IPS DF 6.9 (cell line): Measurements from ENCODE around the gene METTL16.

Experiments used
- DNase-seq: peaks from one replicate; pipeline ENCODE4 v3.0.0-alpha.2; 2013; ENCODE audit warnings: low read depth, low spot score
- H3K27ac ChIP-seq: one replicate; pipeline ENCODE4 v1.5.1; 2013; ENCODE audit warnings: low read length, control low read depth
- H3K27me3 ChIP-seq: 2 replicates; pipeline ENCODE4 v1.6.1; 2013; ENCODE audit warnings: mild to moderate bottlenecking, low read length; ENCODE audit not compliant: control insufficient read depth, insufficient read depth
- H3K36me3 ChIP-seq: 2 replicates; pipeline ENCODE4 v1.6.1; 2013; ENCODE audit warnings: low read length; ENCODE audit not compliant: control insufficient read depth, insufficient read depth
- H3K4me1 ChIP-seq: 2 replicates; pipeline ENCODE4 v1.6.1; 2013; ENCODE audit warnings: low read length; ENCODE audit not compliant: control insufficient read depth, insufficient read depth
- H3K4me3 ChIP-seq: 2 replicates; pipeline ENCODE4 v1.5.1; 2013; ENCODE audit warnings: mild to moderate bottlenecking, low read length
- H3K9me3 ChIP-seq: 2 replicates; pipeline ENCODE4 v1.6.1; 2013; ENCODE audit warnings: low read length, inconsistent platforms; ENCODE audit not compliant: control insufficient read depth, insufficient read depth
- WGBS: extraction: QIAGEN DNeasy Blood & Tissue Kit; methylation state at CpG from one replicate; pipeline ENCODE4 v1.1.7; 2013; ENCODE audit warnings: mixed read lengths, missing lambda C conversion rate; ENCODE audit not compliant: insufficient read length, insufficient coverage; 5-methylcytosine and 5-hydroxymethylcytosine counted together

METTL16 gene

GRCh38 chr17:2405247-2405926 is 106.3 kb downstream of the METTL16 start:
- no CpG with 5 or more reads among the region's 14 CpGs for WGBS
- Histone ChIP-seq H3K4me3 (no peak overlapping the region), H3K27ac (no peak overlapping the region), H3K9me3 (no peaks in the 10 kb centered on the region), H3K36me3 (no peaks in the 10 kb centered on the region), H3K27me3 (no peaks in the 10 kb centered on the region), H3K4me1 (no peaks in the 10 kb centered on the region)
- DNase-seq: no peak

DNA sequence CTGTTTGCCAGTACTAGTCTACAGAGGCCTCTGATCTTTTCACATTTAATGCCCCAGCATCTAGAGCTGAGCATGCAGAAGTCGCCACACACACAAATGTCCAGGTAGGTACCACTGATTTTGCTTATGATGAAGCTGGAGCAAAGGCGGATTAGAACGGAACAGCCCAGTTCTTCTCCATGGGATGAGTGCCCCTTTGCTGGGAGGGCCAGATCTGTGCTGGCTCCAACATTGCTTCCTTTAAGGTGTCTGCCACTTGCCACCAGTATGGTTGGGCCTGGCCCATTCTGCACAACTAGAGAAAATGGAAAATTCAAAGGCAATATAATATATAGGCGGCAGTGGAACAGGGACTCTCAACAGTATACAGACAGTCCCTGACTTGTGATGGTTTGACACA is 108.6 kb downstream of the METTL16 start:
- Histone ChIP-seq H3K4me1 (peaks cover 4% of the 10 kb centered on the region; the same call in 1 of the 2 replicates), H3K27ac (no peak overlapping the region), H3K4me3 (no peak overlapping the region), H3K9me3 (no peaks in the 10 kb centered on the region), H3K27me3 (no peaks in the 10 kb centered on the region), H3K36me3 (no peaks in the 10 kb centered on the region)
- no peak for DNase-seq
- WGBS: no CpG with 5 or more reads among the region's 4 CpGs

GRCh38 chr17:2402544-2402943 is 109.1 kb downstream of the METTL16 start:
- Histone ChIP-seq H3K4me3 (peak overlapping the region; percentile 38; the same call in 1 of the 2 replicates), H3K27ac (no peak overlapping the region), H3K27me3 (no peaks in the 10 kb centered on the region), H3K9me3 (no peaks in the 10 kb centered on the region), H3K4me1 (peaks cover 8% of the 10 kb centered on the region; the same call in 1 of the 2 replicates), H3K36me3 (no peaks in the 10 kb centered on the region)
- no CpG with 5 or more reads among the region's 15 CpGs for WGBS
- no peak for DNase-seq

- H3K27ac ChIP-seq: no peak overlapping the region
- peak; percentile 95 for DNase-seq
- H3K4me3 ChIP-seq: peak overlapping the region; percentile 88; the same call in 1 of the 2 replicates
- no peaks in the 10 kb centered on the region for H3K36me3 ChIP-seq
- WGBS: no CpG with 5 or more reads among the region's 72 CpGs
- H3K27me3 ChIP-seq: no peaks in the 10 kb centered on the region
- H3K4me1 ChIP-seq: peaks cover 10% of the 10 kb centered on the region
- H3K9me3 ChIP-seq: no peaks in the 10 kb centered on the region
Measured at GRCh38 chr17:2401426-2402221, 110.1 kb downstream of the METTL16 start.

DNA sequence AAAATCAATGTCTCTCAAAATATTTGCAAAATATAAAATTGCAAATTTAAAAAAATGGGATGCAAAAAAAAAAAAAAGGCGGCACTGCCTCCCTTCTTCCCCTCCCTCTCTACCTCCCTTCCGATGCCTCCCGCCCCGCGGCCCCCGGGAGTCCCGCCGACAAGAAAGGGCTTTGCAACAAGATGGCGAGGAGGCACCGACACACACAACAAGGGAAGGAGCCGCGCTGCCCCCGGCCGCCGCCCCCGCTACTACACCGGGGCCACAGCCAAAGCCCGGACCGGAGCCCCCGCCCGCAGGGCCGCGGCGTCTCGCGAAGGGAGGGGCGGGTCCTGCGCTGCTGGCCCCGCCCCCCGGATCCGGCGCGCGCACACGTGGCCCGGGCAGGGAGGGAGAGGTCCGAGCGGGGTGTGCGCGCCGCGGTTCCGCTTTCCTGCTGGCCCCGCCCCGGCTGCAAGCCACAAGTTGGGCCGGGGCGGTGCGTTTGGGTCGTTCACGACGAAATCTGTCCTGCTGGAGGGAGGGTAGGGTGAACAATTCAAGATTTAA is 110.7 kb downstream of the METTL16 start, which contains the start of gene MNT:
Gene MNT, minus strand, starts transcription at position 184 of the 549 bp plus-strand sequence. CDS start 348 bp downstream, outside the sequence.
- DNase-seq: no peak
- no peak within 1 kb of the TSS for H3K27ac ChIP-seq
- no peaks in the 10 kb centered on the region for H3K27me3 ChIP-seq
- H3K36me3 ChIP-seq: no peaks in the 10 kb centered on the region
- H3K4me1 ChIP-seq: peaks cover 15% of the 10 kb centered on the region
- WGBS: no CpG with 5 or more reads among the region's 51 CpGs
- no peaks in the 10 kb centered on the region for H3K9me3 ChIP-seq
- H3K4me3 ChIP-seq: peak within 1 kb of the TSS; percentile 88

- Histone ChIP-seq H3K9me3 (no peaks in the 10 kb centered on the region), H3K27ac (no peak overlapping the region), H3K36me3 (no peaks in the 10 kb centered on the region), H3K27me3 (no peaks in the 10 kb centered on the region), H3K4me1 (peaks cover 17% of the 10 kb centered on the region), H3K4me3 (peak overlapping the region; percentile 88)
- DNase-seq: no peak
- WGBS: no CpG with 5 or more reads among the region's 43 CpGs
Measured at GRCh38 chr17:2400474-2400866, 111.2 kb downstream of the METTL16 start.

DNA sequence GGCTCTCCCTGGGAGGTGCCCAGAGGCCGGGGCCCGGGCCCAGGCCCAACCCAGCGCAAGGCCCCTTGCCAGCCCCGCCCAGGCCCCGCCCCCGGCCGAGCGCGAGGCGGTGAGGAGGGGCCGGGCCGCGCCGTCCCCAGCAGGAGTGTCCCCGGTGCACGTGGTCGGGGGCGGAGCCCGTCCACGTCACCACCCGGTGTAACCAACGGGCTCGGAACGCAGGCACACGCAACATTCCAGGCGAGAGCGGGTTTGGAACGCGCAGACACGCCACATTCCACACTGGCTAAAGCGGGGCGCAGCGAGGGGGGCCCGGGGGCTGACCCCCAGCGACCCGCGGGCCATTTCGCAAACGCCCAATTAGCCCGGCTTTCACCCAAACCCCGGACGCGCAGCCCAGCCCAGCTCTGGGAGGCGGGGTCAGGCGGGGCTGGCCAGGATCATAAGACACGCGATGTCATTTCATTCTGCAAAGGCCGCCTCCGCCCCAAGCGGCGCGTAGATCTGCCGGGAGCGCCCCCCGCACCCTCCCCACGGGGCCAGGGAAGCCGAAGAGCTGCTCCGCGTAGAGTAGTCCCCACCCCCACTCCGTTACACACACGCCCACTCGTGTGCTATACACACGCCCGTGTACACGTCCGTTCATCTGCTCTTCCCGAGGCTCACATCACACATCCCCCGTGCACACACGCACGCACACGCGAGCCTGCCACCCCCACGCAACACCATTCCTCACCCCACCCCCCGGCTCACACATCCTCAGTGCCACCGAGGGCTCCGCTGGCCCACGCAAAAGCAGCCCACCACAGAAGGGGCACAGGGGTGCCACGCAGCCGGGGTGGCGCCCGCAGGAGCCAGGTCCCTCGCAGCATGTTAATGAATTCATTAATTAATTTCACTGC is 111.9 kb downstream of the METTL16 start:
- Histone ChIP-seq H3K27me3 (no peaks in the 10 kb centered on the region), H3K27ac (no peak overlapping the region), H3K4me1 (peaks cover 18% of the 10 kb centered on the region), H3K36me3 (no peaks in the 10 kb centered on the region), H3K9me3 (no peaks in the 10 kb centered on the region), H3K4me3 (peak overlapping the region; percentile 88)
- DNase-seq: peak; percentile 90
- WGBS: no CpG with 5 or more reads among the region's 82 CpGs

DNA sequence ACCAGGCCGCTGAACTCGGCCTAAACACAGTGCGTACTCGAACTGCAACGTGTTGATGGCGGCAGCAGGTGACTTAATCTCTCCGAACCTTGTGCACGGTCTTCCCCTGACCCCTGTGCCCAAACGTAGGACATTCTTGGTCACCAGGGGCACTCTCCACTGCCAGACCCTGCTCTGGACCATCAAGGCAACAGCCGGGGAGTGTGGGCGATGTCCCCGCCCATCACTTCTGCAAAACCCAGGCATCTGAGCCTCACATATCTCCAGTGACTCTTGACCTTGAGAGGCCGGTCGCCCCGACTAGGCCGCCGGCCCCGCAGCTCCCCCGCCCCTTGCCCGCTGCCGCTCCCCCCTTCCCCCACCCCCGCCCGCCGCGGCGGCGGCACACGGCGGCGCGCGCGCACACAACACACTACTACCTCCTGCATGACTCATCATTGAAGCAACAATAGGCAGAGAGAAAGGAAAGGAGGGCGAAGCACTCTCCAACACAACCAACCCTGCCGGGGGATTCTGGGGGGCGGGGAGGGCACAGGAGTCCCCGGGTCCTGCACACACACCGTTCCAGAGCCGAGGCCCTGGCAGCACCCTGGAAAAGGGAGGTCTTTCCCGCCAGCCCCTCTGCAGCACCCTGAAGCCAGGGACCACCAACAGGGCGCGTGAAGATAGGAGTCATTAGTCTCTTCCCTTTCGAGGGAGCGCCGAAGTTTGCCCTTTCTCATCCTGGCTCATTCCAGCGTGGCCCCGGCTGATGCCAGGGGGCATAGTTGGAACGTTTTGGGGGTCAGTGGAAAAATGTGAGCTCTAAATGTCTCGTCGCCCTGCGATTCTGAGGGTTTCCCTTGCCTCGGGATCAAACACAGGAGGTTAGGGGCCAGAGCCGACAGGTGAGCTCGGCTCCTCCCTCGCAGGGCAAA is 112.8 kb downstream of the METTL16 start:
- DNase-seq: no peak
- H3K27ac ChIP-seq: no peak overlapping the region
- H3K4me1 ChIP-seq: peaks cover 21% of the 10 kb centered on the region
- H3K36me3 ChIP-seq: no peaks in the 10 kb centered on the region
- H3K9me3 ChIP-seq: no peaks in the 10 kb centered on the region
- WGBS: no CpG with 5 or more reads among the region's 55 CpGs
- H3K27me3 ChIP-seq: no peaks in the 10 kb centered on the region
- H3K4me3 ChIP-seq: peak overlapping the region; percentile 75; the same call in 1 of the 2 replicates

GRCh38 chr17:2398182-2398581 is 113.5 kb downstream of the METTL16 start:
- Histone ChIP-seq H3K4me3 (no peak overlapping the region), H3K27me3 (no peaks in the 10 kb centered on the region), H3K36me3 (no peaks in the 10 kb centered on the region), H3K9me3 (no peaks in the 10 kb centered on the region), H3K4me1 (peaks cover 21% of the 10 kb centered on the region), H3K27ac (no peak overlapping the region)
- WGBS: no CpG with 5 or more reads among the region's 10 CpGs
- DNase-seq: no peak
